ENCODE results near the gene APEH.

The APEH gene

DNA sequence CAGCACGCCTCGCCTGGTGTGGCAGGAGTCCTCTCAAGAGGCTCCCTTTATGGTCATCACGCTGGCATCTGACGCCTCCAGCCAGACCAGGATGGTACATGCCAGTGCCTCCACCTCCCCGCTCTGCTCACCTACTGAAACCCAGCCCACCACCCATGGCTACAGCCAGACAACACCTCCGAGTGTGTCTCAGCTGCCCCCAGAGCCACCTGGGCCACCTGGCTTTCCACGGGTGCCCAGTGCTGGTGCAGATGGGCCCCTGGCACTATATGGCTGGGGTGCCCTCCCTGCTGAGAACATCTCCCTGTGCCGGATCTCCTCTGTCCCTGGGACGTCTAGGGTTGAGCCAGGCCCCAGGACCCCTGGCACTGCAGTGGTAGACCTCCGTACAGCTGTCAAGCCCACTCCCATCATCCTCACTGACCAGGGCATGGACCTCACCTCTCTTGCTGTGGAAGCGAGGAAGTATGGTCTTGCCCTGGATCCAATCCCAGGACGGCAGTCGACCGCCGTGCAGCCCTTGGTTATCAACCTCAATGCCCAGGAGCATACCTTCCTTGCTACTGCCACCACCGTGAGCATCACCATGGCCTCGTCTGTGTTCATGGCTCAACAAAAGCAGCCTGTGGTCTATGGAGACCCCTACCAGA, 19.9 kb upstream of the APEH start:
- TF ChIP-seq, protein P1, sequence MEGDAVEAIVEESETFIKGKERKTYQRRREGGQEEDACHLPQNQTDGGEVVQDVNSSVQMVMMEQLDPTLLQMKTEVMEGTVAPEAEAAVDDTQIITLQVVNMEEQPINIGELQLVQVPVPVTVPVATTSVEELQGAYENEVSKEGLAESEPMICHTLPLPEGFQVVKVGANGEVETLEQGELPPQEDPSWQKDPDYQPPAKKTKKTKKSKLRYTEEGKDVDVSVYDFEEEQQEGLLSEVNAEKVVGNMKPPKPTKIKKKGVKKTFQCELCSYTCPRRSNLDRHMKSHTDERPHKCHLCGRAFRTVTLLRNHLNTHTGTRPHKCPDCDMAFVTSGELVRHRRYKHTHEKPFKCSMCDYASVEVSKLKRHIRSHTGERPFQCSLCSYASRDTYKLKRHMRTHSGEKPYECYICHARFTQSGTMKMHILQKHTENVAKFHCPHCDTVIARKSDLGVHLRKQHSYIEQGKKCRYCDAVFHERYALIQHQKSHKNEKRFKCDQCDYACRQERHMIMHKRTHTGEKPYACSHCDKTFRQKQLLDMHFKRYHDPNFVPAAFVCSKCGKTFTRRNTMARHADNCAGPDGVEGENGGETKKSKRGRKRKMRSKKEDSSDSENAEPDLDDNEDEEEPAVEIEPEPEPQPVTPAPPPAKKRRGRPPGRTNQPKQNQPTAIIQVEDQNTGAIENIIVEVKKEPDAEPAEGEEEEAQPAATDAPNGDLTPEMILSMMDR (IDR thresholded peaks at IDR 0.05; ENCODE audit: insufficient read depth, low read depth, low read length, missing control alignments), result no peak

DNA sequence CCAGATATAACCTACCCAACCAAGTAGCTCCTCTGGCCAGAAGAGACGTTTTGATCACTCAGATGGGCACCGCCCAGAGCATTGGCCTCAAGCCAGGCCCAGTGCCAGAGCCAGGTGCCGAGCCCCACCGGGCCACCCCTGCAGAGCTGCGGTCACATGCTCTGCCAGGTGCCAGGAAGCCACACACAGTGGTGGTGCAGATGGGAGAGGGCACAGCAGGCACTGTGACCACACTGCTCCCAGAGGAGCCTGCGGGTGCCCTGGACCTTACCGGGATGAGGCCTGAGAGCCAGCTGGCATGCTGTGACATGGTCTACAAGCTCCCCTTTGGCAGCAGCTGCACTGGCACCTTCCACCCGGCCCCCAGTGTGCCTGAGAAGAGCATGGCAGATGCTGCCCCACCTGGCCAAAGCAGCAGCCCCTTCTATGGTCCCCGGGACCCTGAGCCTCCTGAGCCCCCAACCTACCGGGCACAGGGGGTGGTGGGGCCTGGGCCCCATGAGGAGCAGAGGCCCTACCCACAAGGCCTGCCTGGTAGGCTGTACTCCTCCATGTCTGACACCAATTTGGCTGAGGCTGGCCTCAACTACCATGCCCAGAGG, 19.1 kb upstream of the APEH start:
- H3K4me3 ChIP-seq (ENCODE audit: low read depth, low read length), result no peak overlapping the region
- DNase-seq (ENCODE audit: low read depth), result no peak
- TF ChIP-seq, protein P1 (IDR thresholded peaks at IDR 0.05; ENCODE audit: insufficient read depth, low read depth, low read length, missing control alignments), result no peak

More for the DNA sequence above, 19.9 kb upstream of the APEH start:
- no peak overlapping the region for H3K4me3 ChIP-seq (ENCODE audit: low read depth, low read length)
- no peak for DNase-seq (ENCODE audit: low read depth)

DNA sequence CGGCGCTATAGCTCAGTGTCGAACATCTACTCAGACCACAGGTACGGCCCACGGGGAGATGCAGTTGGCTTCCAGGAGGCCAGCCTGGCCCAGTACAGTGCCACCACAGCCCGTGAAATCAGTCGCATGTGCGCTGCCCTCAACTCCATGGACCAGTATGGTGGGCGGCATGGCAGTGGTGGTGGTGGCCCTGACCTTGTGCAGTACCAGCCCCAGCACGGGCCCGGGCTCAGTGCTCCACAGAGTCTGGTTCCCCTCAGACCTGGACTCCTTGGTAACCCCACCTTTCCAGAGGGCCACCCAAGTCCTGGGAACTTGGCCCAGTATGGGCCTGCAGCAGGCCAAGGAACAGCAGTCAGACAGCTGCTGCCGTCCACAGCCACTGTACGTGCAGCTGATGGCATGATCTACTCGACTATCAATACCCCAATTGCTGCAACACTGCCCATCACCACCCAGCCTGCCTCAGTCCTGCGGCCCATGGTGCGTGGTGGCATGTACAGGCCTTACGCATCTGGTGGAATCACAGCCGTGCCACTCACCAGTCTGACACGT, 18.3 kb upstream of the APEH start:
- TF ChIP-seq, protein P1 (IDR thresholded peaks at IDR 0.05; ENCODE audit: insufficient read depth, low read depth, low read length, missing control alignments), result no peak
- no peak overlapping the region for H3K4me3 ChIP-seq (ENCODE audit: low read depth, low read length)
- no peak for DNase-seq (ENCODE audit: low read depth)

DNA sequence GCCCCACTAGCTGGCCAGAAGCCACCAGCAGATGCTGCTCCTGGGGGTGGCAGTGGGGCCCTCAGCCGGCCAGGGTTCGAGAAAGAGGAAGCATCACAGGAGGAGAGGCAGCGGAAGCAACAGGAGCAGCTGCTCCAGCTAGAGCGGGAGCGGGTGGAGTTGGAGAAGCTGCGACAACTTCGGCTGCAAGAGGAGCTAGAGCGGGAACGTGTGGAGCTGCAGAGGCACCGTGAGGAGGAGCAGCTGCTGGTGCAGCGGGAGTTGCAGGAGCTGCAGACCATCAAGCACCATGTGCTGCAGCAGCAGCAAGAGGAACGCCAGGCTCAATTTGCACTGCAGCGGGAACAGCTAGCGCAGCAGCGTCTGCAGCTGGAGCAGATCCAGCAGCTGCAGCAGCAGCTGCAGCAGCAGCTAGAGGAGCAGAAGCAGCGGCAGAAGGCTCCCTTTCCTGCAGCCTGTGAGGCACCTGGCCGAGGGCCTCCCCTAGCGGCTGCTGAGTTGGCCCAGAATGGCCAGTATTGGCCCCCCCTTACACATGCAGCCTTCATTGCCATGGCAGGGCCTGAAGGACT, 17.5 kb upstream of the APEH start:
- TF ChIP-seq, protein P1 (IDR thresholded peaks at IDR 0.05; ENCODE audit: insufficient read depth, low read depth, low read length, missing control alignments), result peak; percentile 19
- no peak for DNase-seq (ENCODE audit: low read depth)
- H3K4me3 ChIP-seq (ENCODE audit: low read depth, low read length), result no peak overlapping the region

DNA sequence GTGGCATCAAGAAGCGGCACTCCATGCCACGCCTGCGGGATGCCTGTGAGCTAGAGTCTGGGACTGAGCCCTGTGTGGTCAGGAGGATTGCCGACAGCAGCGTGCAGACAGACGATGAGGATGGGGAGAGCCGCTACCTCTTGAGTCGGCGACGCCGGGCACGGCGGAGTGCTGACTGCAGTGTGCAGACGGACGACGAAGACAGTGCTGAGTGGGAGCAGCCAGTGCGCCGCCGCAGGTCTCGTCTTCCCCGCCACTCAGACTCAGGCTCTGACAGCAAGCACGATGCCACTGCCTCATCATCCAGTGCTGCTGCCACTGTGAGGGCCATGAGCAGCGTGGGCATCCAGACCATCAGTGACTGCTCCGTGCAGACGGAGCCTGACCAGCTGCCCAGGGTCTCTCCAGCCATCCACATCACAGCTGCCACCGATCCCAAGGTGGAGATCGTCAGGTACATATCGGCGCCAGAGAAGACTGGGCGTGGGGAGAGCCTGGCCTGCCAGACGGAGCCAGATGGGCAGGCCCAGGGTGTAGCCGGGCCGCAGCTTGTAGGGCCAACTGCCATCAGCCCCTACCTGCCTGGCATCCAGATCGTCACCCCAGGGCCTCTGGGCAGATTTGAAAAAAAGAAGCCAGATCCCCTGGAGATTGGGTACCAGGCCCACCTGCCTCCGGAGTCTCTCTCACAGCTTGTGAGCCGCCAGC, 16.8 kb upstream of the APEH start:
- TF ChIP-seq, protein P1 (IDR thresholded peaks at IDR 0.05; ENCODE audit: insufficient read depth, low read depth, low read length, missing control alignments), result no peak
- DNase-seq (ENCODE audit: low read depth), result no peak
- no peak overlapping the region for H3K4me3 ChIP-seq (ENCODE audit: low read depth, low read length)

DNA sequence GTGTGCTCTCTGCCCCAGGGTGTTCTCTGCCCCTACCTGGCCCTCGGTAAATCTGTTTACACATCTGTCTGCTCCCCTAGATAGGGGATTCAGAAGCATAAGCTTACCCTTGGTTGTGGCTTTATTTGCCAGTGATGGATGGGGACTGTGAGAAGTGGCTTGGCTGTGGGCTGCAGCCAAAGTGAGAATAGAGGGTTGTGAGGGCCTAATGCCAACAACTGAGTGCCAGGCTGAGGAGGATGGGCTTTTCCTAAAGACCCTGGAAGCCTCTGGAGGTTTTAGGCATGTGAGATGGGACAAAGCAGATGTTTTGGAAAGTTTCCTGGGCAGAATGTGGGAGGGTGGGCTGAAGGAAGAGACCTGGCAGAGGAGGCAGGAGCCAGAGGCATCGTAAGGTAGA, 15.4 kb upstream of the APEH start:
- no peak for DNase-seq (ENCODE audit: low read depth)
- H3K4me3 ChIP-seq (ENCODE audit: low read depth, low read length), result no peak overlapping the region
- TF ChIP-seq, protein P1 (IDR thresholded peaks at IDR 0.05; ENCODE audit: insufficient read depth, low read depth, low read length, missing control alignments), result no peak
